ENCODE data around the gene CPNE5. TPM values are rescaled to one million over a fixed set of nuclear protein-coding genes. Genes with fewer than 3 reads are reported as not detected.

The CPNE5 gene
- total RNA-seq, 3 donors from 2014 or later, result 0.26 to 0.52 (median 0.28) TPM

- peaks cover 4% of the 10 kb centered on the region for H3K27me3 Mint-ChIP-seq (ENCODE audit: low read depth)
Observed at GRCh38 chr6:36807143-36807542, 32.1 kb downstream of the CPNE5 start.

GRCh38 chr6:36805917-36806316, 33.3 kb downstream of the CPNE5 start:
- Mint-ChIP-seq H3K27me3 (ENCODE audit: low read depth) (peaks cover 4% of the 10 kb centered on the region), H3K4me1 (ENCODE audit: low read depth) (no peaks in the 10 kb centered on the region), H3K9me3 (no peaks in the 10 kb centered on the region), H3K36me3 (ENCODE audit: insufficient read depth) (no peaks in the 10 kb centered on the region), H3K4me3 (no peak overlapping the region)
- no peak for ATAC-seq
- DNase-seq, result no peak

More at GRCh38 chr6:36807143-36807542, 32.1 kb downstream of the CPNE5 start:
- DNase-seq, result no peak
- H3K4me1 Mint-ChIP-seq (ENCODE audit: low read depth), result no peaks in the 10 kb centered on the region
- H3K36me3 Mint-ChIP-seq (ENCODE audit: insufficient read depth), result no peaks in the 10 kb centered on the region
- H3K9me3 Mint-ChIP-seq, result no peaks in the 10 kb centered on the region
- no peak for ATAC-seq
- H3K4me3 Mint-ChIP-seq, result no peak overlapping the region

- H3K4me1 Mint-ChIP-seq (ENCODE audit: low read depth), result no peaks in the 10 kb centered on the region
- ATAC-seq (no peak), DNase-seq (no peak)
- H3K4me3 Mint-ChIP-seq, result no peak overlapping the region
- H3K9me3 Mint-ChIP-seq, result no peaks in the 10 kb centered on the region
- no peaks in the 10 kb centered on the region for H3K36me3 Mint-ChIP-seq (ENCODE audit: insufficient read depth)
- peaks cover 4% of the 10 kb centered on the region for H3K27me3 Mint-ChIP-seq (ENCODE audit: low read depth)
Observed at GRCh38 chr6:36805096-36805797, 34.0 kb downstream of the CPNE5 start.

GRCh38 chr6:36804563-36804962, 34.7 kb downstream of the CPNE5 start:
- no peak for ATAC-seq
- DNase-seq, result no peak
- Mint-ChIP-seq H3K9me3 (no peaks in the 10 kb centered on the region), H3K36me3 (ENCODE audit: insufficient read depth) (no peaks in the 10 kb centered on the region), H3K4me3 (no peak overlapping the region), H3K27me3 (ENCODE audit: low read depth) (peaks cover 4% of the 10 kb centered on the region), H3K4me1 (ENCODE audit: low read depth) (no peaks in the 10 kb centered on the region)

GRCh38 chr6:36803908-36804307, 35.3 kb downstream of the CPNE5 start:
- no peaks in the 10 kb centered on the region for H3K4me1 Mint-ChIP-seq (ENCODE audit: low read depth)
- H3K9me3 Mint-ChIP-seq, result no peaks in the 10 kb centered on the region
- DNase-seq (no peak), ATAC-seq (no peak)
- H3K36me3 Mint-ChIP-seq (ENCODE audit: insufficient read depth), result no peaks in the 10 kb centered on the region
- no peak overlapping the region for H3K4me3 Mint-ChIP-seq
- H3K27me3 Mint-ChIP-seq (ENCODE audit: low read depth), result peaks cover 4% of the 10 kb centered on the region

- H3K4me1 Mint-ChIP-seq (ENCODE audit: low read depth), result no peaks in the 10 kb centered on the region
- peaks cover 4% of the 10 kb centered on the region for H3K27me3 Mint-ChIP-seq (ENCODE audit: low read depth)
- no peak overlapping the region for H3K4me3 Mint-ChIP-seq
- no peak for DNase-seq
- H3K9me3 Mint-ChIP-seq, result no peaks in the 10 kb centered on the region
- no peaks in the 10 kb centered on the region for H3K36me3 Mint-ChIP-seq (ENCODE audit: insufficient read depth)
- ATAC-seq, result no peak
Observed at GRCh38 chr6:36803482-36803881, 35.8 kb downstream of the CPNE5 start.

GRCh38 chr6:36800223-36801076, 38.8 kb downstream of the CPNE5 start:
- H3K4me3 Mint-ChIP-seq, result no peak overlapping the region
- H3K4me1 Mint-ChIP-seq (ENCODE audit: low read depth), result no peaks in the 10 kb centered on the region
- no peaks in the 10 kb centered on the region for H3K36me3 Mint-ChIP-seq (ENCODE audit: insufficient read depth)
- H3K27me3 Mint-ChIP-seq (ENCODE audit: low read depth), result peaks cover 3% of the 10 kb centered on the region
- DNase-seq (no peak), ATAC-seq (no peak)
- H3K9me3 Mint-ChIP-seq, result no peaks in the 10 kb centered on the region

GRCh38 chr6:36798852-36799251, 40.4 kb downstream of the CPNE5 start:
- DNase-seq (no peak), ATAC-seq (no peak)
- Mint-ChIP-seq H3K27me3 (ENCODE audit: low read depth) (peaks cover 2% of the 10 kb centered on the region), H3K9me3 (no peaks in the 10 kb centered on the region), H3K36me3 (ENCODE audit: insufficient read depth) (no peaks in the 10 kb centered on the region), H3K4me3 (no peak overlapping the region), H3K4me1 (ENCODE audit: low read depth) (no peaks in the 10 kb centered on the region)

- DNase-seq, result no peak
- Mint-ChIP-seq H3K27me3 (ENCODE audit: low read depth) (no peaks in the 10 kb centered on the region), H3K9me3 (no peaks in the 10 kb centered on the region), H3K4me3 (no peak overlapping the region), H3K36me3 (ENCODE audit: insufficient read depth) (no peaks in the 10 kb centered on the region), H3K4me1 (ENCODE audit: low read depth) (no peaks in the 10 kb centered on the region)
- ATAC-seq, result no peak
Observed at GRCh38 chr6:36797653-36798052, 41.6 kb downstream of the CPNE5 start.

GRCh38 chr6:36797055-36797454, 42.2 kb downstream of the CPNE5 start:
- ATAC-seq (no peak), DNase-seq (no peak)
- Mint-ChIP-seq H3K4me3 (no peak overlapping the region), H3K27me3 (ENCODE audit: low read depth) (peaks cover 1% of the 10 kb centered on the region), H3K4me1 (ENCODE audit: low read depth) (no peaks in the 10 kb centered on the region), H3K36me3 (ENCODE audit: insufficient read depth) (no peaks in the 10 kb centered on the region), H3K9me3 (no peaks in the 10 kb centered on the region)

GRCh38 chr6:36794713-36795065, 44.6 kb downstream of the CPNE5 start:
- Mint-ChIP-seq H3K36me3 (ENCODE audit: insufficient read depth) (no peaks in the 10 kb centered on the region), H3K27me3 (ENCODE audit: low read depth) (peaks cover 8% of the 10 kb centered on the region), H3K9me3 (no peaks in the 10 kb centered on the region), H3K4me3 (no peak overlapping the region), H3K4me1 (ENCODE audit: low read depth) (no peaks in the 10 kb centered on the region)
- no peak for DNase-seq
- ATAC-seq, result no peak

- no peaks in the 10 kb centered on the region for H3K4me1 Mint-ChIP-seq (ENCODE audit: low read depth)
- DNase-seq (no peak), ATAC-seq (no peak)
- no peak overlapping the region for H3K4me3 Mint-ChIP-seq
- H3K27me3 Mint-ChIP-seq (ENCODE audit: low read depth), result peaks cover 9% of the 10 kb centered on the region
- H3K9me3 Mint-ChIP-seq, result no peaks in the 10 kb centered on the region
- no peaks in the 10 kb centered on the region for H3K36me3 Mint-ChIP-seq (ENCODE audit: insufficient read depth)
Observed at GRCh38 chr6:36793913-36794712, 45.1 kb downstream of the CPNE5 start.

- no peak for ATAC-seq
- H3K9me3 Mint-ChIP-seq, result no peaks in the 10 kb centered on the region
- H3K36me3 Mint-ChIP-seq (ENCODE audit: insufficient read depth), result no peaks in the 10 kb centered on the region
- peaks cover 5% of the 10 kb centered on the region for H3K4me1 Mint-ChIP-seq (ENCODE audit: low read depth)
- no peak for DNase-seq
- no peak overlapping the region for H3K4me3 Mint-ChIP-seq
- peaks cover 9% of the 10 kb centered on the region for H3K27me3 Mint-ChIP-seq (ENCODE audit: low read depth)
Observed at GRCh38 chr6:36793296-36793912, 45.8 kb downstream of the CPNE5 start.

- ATAC-seq, result no peak
- H3K9me3 Mint-ChIP-seq, result no peaks in the 10 kb centered on the region
- no peaks in the 10 kb centered on the region for H3K36me3 Mint-ChIP-seq (ENCODE audit: insufficient read depth)
- no peak for DNase-seq
- H3K4me1 Mint-ChIP-seq (ENCODE audit: low read depth), result peaks cover 5% of the 10 kb centered on the region
- no peak overlapping the region for H3K4me3 Mint-ChIP-seq
- H3K27me3 Mint-ChIP-seq (ENCODE audit: low read depth), result peaks cover 14% of the 10 kb centered on the region
Observed at GRCh38 chr6:36791521-36792135, 47.6 kb downstream of the CPNE5 start.

All from activated T-cell treated with anti-CD3 and anti-CD28 coated beads, Interleukin-2, amount 50 U/mL, for 4 hours (primary cell).